HG02885 (cell line): Measurements from ENCODE around the gene TBXA2R.

Source experiments
- ATAC-seq: cut with Tn5 transposase; IDR thresholded peaks from one replicate; pipeline ENCODE4 v1.9.1; 2021; ENCODE audit warnings: mild to moderate bottlenecking; ENCODE audit not compliant: unreplicated experiment, poor library complexity

The TBXA2R gene

DNA sequence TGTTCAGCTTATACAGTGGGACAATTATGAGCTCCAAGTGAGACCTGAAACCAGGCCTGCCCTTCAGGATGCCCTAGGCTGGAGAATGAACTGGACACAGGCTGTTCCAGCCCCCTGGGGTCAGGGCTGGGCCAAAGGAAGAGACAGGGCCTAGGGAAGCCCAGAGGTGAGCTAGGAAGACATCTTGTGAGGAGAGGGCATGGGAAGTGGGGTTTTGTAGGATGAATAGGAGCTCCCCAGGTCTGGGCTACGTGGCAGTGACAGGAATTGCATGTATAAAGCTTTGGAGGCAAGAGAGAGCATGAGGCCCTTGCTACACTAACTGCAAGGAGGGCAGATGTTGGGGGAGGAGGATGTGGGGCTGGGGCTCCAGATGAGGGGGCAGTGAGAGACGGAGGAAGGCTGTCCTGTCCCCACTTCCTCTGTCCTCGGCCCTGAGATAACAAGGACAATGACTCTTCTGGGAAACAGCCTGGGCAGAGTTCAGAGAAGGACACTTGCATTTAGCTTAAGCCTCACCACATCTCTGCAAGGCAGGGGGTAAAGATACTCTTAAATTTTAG lies 1.5 kb upstream of the TBXA2R start:
- ATAC-seq = no peak

DNA sequence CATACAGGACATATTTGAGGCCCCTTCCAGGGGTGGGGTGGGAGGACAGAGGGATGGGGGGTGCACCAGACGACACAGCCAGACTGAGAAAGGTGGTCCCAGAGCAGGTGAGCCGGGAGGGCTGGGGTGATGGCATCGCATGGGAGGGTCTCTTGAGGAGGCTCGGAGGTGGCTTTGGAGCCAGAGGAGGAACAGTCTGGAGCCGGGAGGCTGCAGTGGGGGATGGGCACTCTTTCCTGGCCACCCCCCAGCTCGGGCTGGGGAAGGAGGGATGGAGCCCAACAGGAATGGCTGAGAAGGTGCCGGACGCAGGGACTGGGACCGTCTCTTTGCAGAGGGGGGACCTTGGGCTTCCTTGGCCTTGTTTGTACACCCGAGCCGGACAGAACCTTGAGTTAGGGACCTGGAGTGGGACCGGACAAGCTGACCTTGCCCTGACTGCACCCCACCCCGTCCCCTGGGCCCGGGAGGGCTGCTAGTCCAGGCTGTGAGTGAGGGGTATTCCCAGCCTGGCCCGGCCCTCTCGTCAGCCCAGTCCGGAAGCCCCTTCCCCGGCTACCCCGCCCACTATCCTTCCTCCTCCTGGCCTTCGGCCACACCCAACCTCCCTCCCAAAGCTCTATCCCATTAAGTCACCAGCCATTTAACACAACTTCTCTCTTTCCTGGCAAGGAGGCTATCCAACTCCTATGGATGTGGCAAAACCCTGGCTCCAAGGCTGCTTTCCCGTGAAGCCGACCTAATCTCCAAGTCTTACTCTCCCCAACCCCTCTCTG lies 816 bp upstream of the TBXA2R start:
- no peak for ATAC-seq

DNA sequence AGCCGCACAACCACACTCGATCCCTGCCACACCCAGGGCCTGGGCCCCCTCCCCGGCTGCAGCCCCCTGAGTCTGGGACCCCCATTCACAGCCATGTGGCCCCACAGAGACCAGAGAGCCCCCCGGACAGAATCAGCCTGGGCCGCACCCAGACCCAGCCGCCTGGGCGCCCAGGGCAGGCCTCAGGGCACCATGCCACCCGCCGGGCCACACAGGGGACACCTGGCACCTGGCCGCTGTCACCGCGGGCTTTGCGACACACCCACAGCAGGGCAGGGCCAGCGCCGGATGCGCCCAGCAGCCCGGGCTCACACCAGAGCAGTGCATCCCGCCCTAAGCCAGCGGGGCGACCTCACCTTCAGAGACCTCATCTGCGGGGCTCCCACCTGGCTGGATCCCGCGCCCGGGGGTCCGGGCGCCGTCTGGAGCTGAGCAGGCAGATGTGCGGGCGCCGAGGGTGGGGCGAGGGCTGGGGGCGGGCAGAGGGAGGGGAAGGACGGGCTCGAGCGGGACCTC lies 443 bp downstream of the TBXA2R start:
- ATAC-seq = no peak

DNA sequence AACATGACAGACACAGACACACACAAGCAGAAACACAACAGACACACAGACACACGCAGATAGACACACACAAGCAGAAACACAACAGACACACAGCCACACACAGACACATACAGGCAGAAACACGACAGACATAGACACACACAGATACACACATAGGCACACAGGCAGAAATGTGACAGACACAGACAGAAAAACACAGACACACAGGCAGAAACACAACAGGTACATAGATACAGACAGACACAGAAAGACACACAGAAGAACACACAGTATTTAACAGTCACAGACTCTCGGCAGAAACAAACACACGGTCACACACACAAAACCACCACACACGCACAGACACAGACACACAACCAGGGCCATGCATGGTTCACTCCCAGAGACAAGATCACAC lies 905 bp downstream of the TBXA2R start:
- no peak for ATAC-seq

DNA sequence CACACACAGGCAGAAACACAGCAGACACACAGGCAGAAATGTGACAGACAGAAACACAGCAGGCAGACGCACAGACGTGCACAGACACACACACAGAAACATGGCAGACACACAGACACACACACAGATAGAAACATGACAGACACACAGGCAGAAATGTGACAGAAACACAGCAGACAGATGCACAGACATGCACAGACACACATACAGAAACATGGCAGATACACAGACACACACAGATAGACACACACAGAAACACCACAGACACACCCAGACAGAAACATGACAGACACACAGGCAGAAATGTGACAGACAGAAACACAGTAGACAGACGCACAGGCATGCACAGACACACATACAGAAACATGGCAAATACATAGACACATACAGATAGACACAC lies 1.3 kb downstream of the TBXA2R start:
- ATAC-seq = no peak

DNA sequence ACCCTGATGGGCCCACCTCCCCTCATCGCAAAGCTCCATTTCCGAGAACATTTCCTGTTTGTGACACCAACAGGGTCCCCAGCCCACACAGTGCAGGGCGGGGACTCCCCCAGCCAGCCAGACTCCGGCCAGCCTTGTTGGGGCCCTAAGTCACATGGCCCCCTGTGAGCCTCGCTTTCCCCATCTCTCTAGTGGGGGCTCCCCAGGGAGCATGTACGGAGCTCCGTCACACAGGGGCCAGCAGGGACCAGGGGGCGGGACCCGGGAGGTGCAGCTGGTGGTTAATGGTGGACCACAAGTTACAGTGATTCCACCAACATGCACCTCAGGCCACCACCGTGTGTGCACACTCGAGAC lies 1.7 kb downstream of the TBXA2R start:
- no peak for ATAC-seq

DNA sequence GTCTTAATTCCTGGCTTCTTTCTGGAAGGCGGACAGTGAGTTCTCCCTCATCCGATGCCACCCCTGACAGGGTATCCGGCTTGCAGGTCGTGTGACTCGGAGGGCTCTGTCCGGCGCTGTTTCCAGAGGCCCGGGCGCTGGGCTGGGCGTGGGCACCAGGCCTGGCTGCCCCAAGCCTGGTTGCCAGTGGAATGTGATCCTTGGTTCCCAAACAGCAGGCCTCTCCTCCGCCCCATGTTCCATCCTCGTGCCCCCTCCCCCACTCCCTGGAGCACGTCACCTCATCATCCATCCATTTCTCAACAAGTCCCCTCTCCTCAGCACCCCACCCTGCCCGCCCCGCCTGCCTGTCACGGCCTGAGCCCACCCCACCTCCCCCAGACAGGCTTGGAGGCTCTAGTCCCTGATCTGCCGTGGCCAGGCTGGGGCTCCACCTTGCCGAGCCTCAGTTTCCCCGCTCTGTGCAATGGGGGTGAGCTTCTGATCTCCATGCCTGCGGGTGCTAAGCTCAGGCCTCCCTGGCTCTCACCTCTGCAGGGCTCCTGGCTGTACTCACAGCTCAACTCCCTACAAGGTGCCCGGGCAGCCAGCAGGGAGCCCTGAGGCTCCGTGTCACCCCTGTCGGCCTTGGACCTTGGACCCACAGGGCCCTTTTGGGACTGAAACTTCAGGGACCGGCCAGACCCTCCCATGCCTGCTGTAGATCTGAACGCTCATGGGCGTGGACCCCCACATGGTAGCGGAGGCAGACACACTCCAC lies 2.3 kb downstream of the TBXA2R start:
- ATAC-seq = no peak

DNA sequence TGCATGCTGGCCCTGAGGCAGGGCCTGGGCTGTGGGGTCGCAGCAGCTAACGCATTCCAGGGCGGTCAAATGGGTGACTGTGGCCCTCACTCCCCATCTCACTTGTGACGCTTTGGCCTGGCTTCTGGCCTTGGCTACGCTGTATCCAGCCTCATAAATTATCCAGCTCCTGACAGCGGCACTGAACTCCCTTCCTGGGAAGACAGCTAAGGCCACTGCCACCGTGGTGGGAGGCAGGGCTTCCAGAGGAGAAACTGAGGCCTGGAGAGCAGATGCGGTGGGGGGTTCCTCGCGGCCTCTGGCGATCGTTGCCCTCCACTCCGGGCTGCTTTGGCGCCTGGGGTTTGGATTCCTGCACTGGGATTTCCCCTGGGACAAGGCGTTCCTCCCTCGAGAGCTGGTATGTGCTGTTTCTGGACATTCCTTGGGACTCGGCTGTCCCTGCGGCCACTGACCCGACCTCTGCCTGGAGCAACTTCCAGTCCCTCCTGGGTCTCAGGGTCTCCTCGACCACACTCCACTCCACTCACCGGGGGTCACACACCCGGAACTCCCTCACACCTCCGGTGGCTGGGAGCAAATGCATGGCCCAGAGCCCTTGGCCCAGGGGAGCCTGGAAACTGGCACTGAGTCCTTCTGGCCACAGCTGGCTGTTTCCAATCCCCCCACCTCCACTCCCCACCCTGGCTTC lies 3.4 kb downstream of the TBXA2R start:
- ATAC-seq = no peak

DNA sequence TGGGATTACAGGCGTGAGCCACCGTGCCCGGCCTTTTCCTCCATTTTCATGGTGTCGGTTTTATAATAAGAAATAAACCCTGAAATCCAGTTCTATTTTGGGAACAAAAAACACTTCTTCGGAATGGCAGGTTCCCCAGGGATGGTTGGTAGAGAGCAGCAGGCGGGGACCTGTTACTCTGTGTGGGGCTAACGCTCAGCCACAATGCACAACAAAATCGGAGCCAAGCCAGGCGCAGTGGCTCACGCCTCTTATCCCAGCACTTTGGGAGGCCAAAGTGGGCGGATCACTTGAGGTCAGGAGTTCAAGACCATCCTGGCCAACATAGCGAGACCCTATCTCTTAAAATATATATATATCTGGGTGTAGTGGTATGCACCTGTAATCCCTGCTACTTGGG lies 5.7 kb downstream of the TBXA2R start:
- no peak for ATAC-seq

DNA sequence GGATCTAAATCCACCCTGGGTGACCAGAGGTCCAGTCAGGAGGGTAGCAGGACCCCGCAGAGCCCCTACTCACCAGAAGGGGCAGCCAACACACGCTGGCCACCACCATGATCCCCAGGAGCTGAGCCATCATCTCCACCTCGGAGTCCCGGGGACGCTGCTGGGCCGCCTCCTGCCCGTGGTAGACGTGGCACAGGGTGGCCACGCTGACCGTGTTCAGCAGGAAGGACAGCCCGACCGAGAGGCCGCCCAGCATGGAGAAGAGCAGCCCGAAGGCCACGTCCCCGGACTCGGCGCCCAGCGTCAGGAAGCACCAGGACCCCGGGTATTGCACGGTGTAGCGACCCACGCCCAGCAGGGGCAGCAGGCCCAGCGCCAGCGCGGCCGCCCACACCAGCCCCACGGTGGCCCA lies 6.9 kb downstream of the TBXA2R start:
- ATAC-seq = no peak

DNA sequence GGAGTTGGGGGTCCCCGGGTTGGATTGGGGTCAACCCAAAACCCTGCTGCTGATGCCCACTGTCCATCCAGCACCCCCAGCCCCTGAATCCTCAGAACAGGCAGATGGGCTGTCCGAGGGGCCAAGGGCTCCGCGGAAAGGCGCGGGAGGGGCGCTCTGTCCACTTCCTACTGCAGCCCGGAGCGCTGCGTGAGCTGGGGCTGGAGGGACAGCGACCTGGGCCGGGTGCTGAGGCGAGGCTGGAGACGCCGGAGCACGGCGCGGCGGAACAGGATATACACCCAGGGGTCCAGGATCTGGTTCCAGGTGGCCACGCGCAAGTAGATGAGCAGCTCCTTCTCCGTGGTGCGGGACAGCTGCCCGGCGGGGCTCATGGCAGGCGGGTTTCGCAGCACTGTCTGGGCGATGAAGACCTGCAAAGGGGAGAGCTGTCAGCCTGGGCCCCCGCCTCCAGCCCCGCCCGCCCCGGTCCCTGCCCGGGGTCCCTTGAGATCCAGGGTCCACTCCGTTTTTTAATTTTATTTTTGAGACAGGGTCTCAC lies 11.1 kb downstream of the TBXA2R start:
- no peak for ATAC-seq

DNA sequence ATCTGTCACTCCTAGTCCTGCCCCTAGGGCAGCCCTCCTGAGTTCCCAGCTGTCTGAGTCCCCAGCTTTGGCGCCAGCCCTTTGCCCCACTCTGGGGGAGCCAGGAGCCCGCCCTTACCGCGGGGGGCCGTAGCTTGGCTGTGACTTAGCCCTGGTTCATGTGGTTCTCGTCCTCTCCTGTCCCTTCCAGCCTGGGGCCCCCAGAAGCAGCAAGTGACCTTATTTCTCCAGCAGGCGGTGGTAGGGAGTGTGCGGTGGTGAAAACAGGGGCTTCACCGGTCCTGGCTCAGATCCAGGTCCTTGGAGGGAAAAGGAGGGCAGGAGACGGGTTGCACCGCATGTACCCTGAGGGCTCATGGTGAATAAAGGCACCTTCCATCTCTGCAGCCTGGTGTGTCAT lies 13.5 kb downstream of the TBXA2R start:
- no peak for ATAC-seq

DNA sequence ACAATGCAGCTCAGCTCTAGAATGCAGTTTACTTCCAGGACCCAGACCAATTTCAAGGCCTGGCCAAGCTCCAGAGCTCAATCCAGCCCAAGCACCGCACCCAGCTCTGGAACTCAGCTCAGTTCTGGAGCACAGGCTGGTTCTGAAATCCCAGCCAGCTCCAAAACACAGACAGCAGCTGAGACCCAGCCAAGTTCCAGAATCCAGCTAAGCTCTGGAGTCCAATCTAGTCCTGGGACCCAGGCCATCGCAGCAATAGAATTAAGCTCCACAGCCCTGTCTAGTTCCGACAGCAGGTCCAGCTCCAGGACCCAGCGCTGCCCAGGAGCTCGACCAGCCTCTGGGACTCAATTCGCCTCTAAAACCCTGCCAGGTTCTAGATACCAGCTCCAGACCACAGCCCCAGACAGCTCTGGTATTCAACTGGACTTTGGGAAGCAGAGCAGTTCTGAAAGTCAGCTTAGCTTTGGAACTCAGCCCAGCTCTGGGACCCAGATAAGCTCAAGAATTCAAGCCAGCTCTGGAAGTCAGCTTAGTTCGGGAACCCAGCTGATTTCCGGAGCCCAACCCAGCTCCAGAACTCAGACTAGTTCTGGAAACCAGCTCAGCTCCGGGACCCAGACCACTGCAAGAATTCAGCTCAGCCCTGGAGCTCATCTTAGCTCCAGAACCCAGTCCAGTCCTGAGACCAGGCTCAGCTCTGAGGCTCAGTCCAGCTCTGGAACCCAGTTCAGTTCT lies 14.6 kb downstream of the TBXA2R start:
- ATAC-seq = no peak

DNA sequence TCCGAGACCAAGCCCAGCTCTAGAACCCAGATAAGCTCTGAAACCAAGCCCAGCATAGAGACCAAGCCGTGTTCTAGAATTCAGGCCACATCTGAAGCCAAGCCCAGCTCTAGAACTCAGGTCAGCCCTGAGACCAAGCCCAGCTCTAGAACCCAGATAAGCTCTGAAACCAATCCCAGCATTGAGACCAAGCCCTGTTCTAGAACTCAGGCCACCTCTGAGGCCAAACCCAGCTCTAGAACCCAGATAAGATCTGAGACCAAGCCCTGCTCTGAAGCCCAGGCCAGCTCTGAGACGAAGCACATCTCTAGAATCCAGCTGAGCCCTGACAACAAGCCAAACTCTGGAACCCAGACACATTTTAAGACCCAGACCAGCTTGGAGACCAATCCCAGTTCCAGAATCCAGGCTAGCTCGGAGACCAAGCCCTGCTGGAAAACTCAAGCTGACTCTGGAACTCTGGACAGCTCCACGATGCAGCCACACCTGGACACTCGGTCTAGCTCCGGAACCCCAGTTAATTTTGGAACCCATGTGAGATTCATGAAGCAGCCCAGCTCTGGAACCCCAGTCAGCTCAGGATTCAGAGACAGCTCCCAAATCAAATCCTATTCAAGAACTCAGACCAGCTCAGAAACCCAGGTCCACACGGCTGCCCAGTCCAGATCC lies 15.6 kb downstream of the TBXA2R start:
- no peak for ATAC-seq

DNA sequence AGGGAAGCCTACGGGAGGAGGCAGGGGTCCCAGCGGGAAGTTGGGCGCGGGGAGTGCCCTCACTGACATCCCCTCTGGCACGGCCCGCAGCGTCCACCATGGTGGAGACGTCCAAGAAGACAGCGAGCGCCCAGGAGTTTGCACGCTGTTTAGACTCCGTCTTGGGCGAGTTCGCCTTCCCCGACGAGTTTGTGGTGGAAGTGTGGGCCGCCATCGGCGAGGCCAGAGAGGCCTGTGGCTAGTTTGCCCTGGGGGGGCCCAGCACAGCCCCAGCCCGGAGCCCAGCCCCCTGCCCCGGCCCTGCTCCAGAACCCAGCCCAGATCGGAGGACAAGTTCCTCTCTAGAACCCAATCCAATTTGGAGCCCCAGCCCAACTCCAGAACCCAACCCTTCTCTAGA lies 16.7 kb downstream of the TBXA2R start:
- no peak for ATAC-seq

DNA sequence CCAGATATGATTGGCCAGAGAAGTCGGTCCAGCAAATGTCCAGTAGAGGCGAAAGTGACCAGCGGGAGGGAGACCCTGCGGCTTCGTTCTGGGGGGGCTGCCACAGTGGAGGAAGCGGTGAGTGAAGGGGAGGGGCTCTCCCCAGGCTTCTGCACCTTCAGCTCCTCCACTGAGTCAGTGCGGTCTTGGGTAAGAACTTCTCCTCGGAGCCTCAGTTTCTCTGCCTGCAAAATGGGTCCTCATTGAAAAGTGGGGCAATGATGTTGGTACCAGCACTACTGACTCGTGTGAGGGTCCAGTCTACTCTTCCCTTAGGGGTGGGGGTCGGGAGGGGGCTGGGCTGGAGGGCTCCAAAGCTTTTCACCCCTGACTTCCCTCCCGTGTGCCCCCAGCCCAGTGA lies 17.2 kb downstream of the TBXA2R start:
- ATAC-seq = no peak

DNA sequence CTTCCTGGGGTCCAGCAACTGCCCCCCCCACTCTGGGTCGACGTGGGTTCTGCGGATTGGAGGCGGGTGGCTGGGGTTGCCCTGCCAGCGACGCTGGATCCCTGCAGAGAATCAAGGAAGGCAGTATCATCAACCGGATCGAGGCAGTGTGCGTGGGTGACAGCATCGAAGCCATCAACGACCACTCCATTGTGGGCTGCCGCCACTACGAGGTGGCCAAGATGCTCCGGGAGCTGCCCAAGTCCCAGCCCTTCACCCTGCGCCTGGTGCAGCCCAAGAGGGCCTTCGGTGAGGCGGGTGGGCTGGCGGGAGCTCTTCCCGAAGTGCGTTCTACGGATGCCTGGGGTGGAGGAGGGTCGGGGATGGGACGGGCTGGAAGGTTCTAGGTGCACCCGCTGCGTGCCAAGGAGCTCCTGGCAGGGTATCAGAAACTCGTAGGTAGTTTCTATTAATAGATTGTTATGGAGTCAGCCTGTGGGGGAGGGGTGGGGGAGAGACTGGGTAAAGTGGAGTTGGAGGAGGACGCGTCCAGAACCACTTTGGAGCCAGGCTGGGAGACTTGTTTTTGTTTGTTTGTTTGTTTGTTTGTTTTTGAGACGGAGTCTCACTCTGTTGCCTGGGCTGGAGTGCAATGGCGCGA lies 19.8 kb downstream of the TBXA2R start:
- no peak for ATAC-seq

DNA sequence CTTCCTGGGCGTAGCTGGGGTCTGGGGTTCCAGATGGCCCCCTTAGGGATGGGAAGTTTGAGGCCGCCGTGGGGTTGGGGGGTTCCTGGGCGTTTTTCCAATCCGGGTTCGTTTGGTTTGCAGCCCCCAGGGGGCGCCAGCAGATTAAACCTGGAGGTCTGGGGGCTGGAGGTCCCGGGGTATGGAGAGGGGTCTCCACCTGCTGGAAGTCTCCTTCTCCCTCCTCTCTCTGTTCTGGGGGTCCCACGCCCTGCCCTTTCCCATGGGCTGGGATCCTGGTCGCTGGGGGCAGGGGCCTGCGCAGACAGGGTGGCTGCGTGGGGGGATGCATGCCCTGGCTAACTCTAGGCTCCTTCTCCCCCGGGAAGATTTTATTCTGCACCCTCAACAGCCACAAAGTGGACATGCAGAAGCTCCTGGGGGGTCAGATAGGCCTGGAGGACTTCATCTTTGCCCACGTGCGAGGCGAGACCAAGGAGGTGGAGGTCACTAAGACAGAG lies 20.5 kb downstream of the TBXA2R start:
- ATAC-seq = no peak
